GM10248 (cell line): Measurements from ENCODE around the gene SMYD3.
"Not testable (repeated sequence)": the region's sequence is repeated elsewhere in the genome, so short reads cannot be mapped to it uniquely, and the experiment has no call there.

Source experiments
- CTCF ChIA-PET: fragments of 300-600 bp; sonication (Branson Sonifier 250); formaldehyde crosslinking; extraction: SDS; loops from one replicate; lab custom pipeline; 2021; ENCODE audit warnings: antibody characterized with exemption; lab: Yijun Ruan, JAX
- POLR2A ChIA-PET: fragments of 350-650 bp; sonication (Branson Sonifier 250); formaldehyde crosslinking; extraction: SDS; loops from one replicate; lab custom pipeline; 2020; ENCODE audit warnings: antibody characterized with exemption; lab: Yijun Ruan, JAX
- DNase-seq: peaks from one replicate; pipeline ENCODE4 v3.0.0; 2012; ENCODE audit errors: extremely low spot score
- TF ChIP-seq, protein P1 (sequence below): IDR thresholded peaks from 2 replicates; pipeline ENCODE4 v1.5.1; 2012; ENCODE audit warnings: mild to moderate bottlenecking, low read depth; ENCODE audit errors: extremely low read depth, missing control alignments, control extremely low read depth

SMYD3 gene

DNA sequence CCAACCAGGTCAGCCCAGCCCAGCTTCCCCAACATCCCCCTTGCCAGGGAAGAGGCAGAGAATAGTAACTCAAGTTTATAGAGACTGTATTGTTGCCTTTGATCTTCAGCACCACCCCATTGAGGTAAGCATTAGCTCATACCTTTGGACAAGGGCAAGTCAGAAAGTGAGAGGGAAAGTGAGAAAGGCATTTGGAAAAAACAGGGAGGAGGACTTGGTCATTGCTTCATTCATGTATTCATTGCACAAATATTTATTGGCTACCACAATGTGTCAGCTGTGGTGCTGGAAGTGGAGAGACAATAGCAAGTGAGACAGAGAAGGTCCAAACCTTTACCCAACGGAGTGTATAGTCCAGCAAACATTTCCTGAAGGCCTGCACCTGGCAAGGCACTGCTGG is 791.1 kb downstream of the SMYD3 start:
- ChIA-PET CTCF (no interaction called here), POLR2A (no interaction called here)
- TF ChIP-seq, protein P1, sequence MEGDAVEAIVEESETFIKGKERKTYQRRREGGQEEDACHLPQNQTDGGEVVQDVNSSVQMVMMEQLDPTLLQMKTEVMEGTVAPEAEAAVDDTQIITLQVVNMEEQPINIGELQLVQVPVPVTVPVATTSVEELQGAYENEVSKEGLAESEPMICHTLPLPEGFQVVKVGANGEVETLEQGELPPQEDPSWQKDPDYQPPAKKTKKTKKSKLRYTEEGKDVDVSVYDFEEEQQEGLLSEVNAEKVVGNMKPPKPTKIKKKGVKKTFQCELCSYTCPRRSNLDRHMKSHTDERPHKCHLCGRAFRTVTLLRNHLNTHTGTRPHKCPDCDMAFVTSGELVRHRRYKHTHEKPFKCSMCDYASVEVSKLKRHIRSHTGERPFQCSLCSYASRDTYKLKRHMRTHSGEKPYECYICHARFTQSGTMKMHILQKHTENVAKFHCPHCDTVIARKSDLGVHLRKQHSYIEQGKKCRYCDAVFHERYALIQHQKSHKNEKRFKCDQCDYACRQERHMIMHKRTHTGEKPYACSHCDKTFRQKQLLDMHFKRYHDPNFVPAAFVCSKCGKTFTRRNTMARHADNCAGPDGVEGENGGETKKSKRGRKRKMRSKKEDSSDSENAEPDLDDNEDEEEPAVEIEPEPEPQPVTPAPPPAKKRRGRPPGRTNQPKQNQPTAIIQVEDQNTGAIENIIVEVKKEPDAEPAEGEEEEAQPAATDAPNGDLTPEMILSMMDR = no peak
- peak; percentile 7 for DNase-seq

DNA sequence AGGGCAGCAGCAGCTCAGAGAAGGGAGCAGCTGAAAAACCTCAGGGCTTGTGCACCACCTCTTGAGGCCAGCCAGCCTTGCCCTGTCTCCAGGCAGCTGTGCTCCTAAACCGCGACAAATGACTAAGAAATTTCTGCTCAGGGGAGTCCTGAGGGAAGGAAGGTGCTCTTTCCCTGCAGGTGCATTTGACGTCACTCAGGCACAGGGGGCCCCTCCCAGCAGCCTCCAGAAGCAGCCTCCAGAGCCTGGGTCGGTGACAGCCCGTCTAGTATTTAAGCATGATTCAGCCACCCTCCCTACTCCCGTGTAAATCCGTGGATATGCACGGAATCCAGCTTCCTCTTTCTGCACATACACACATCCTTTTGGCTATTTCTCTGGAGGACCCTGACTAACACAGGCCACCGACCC is 791.8 kb downstream of the SMYD3 start:
- ChIA-PET POLR2A (no interaction called here), CTCF (no interaction called here)

DNA sequence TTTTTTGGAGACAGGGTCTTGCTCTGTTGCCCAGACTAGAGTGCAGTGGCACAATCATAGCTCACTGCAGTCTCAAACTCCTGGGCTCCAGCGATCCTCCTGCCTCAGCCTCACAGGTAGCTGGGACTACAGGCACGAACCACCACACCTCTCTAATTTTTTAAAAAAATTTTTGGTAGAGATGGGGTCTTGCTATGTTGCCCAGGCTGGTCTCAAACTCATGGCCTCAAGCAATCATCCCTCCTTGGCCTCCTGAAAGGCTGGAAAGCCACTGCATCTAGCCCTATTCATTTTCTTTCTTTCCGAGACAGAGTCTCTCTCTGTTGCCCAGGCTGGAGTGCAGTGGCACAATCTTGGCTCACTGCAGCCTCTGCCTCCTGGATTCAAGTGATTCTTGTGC is 793.1 kb downstream of the SMYD3 start:
- CTCF ChIA-PET = interaction anchor here (0.8 kb wide), 1 partner anchor 27 kb away, joined by 3 read pairs; no protein-coding TSS in a partner anchor
- POLR2A ChIA-PET, DNase-seq: not testable (repeated sequence)

More for the DNA sequence above, 791.8 kb downstream of the SMYD3 start:
- DNase-seq = no peak
- TF ChIP-seq, protein P1 = no peak

DNA sequence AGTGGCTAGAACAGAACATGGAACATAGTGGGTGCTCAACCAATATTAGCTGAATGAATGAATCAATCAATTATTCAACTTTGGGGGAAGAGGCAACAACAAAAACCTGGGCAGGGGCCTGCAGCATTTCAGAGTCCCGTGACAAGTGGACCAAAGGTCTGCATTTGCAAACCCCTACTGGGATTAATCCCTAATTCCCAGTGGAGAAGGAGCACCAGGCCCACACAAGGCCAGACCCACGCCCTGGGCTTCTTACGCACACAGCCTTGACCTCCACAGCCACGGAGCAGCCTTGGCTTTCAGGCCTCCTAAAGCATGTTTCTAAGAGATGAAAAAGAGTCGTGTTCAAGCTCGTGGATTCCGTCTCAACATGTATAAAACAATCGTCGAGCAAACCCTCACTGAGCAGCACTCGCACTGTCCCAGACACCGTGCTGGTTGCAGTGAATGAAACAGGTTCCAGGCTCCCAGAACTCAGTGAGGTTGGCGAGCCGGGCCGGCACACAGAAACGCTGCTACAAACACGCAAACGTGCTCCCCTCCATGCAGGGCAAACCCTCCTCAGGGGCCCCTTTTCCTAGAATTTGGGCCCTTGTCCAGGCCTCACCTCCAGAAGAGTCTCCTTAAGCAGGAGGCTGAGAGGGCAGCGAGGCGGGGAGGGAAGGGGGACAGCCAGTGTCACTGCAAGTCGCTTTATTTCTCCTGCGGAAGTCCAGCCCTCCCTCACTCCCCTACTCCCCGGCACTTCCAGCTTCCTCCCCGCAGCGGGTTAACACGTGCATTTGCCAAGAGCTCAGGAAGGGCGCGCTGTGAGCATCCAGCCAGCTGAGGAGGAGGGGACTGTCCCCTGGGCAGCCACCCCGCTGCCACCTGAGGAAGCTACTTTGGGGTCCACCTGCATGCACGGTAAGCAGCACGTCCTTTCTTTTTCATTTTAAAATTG is 795.8 kb downstream of the SMYD3 start:
- CTCF ChIA-PET = no interaction called here

DNA sequence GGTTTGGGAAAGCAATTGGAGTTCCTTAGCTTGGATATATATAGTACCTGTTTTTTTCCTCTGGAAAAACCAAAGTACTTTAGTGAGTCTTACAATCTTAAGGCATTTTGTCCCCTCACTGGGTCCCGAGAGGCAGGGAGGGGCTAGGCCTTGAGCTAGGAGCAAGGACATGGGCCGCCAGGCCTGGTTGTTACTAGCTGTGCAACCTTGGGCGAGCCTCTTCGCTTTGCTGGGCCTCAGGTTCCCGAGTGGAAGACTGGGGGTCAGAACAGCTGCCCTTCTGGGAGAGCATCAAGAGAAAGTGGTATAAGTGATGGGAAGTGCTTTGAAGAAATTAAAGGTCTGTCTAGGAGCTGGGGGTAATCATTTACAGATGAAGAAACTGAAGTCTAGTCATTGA is 799.1 kb downstream of the SMYD3 start:
- POLR2A ChIA-PET = no interaction called here
- TF ChIP-seq, protein P1 = no peak
- CTCF ChIA-PET = no interaction called here
- no peak for DNase-seq

More for the DNA sequence above, 795.8 kb downstream of the SMYD3 start:
- DNase-seq = no peak
- POLR2A ChIA-PET = no interaction called here
- TF ChIP-seq, protein P1 = no peak

DNA sequence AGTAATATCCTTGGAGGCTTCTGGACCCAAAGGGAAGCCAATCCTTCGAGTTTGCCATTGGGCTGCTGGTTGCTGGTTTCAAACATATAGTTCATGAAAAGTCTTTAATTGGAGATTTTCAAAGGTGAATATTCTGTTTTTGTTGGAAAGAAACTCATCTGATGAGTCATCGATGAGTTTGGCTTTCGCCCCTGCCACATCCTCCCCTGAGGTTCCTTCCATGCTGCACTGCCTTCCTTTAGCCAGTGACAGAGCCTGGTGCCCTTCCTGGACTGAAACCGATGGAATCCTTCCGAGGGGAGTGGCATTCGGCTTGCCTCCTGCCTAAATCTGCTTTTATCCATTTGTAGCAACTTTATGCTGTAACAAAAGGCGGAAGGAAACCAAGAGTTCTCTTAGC is 802.3 kb downstream of the SMYD3 start:
- ChIA-PET CTCF (interaction anchor here (1.5 kb wide), 1 partner anchor 29 kb away, joined by 3 read pairs; no protein-coding TSS in a partner anchor), POLR2A (no interaction called here)
- DNase-seq = no peak
- TF ChIP-seq, protein P1 = no peak

DNA sequence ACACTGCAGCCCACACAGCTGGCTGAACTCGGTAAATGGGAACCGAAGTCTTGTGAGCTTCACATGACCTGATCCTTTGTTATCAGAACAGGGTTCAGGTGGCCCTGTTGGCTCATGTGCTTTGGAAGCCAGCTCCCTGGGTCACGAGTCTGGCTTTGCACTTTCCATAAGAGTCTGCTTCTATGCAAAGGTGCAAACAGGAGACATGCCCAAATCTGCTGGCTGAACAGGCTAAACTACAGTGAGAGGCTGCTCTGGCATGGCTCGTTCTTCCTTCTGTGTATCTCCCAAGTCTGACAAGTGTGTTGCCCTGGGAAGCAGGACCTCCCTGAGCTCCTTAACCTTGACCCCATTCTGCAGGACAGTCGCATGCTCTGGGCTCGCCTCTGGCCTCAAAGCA is 802.7 kb downstream of the SMYD3 start:
- POLR2A ChIA-PET = no interaction called here
- TF ChIP-seq, protein P1 = no peak
- no peak for DNase-seq
- CTCF ChIA-PET = interaction anchor here (1.0 to 1.5 kb wide), 2 partner anchors 10 to 29 kb away, joined by 3 read pairs; no protein-coding TSS in a partner anchor
